Panc1 (cell line): ENCODE data around the gene CENPC.

Source experiments
- POLR2AphosphoS5 ChIP-seq: IDR thresholded peaks from 2 replicates; pipeline ENCODE4 v1.6.1; 2012; ENCODE audit warnings: mild to moderate bottlenecking, low read depth, low read length, moderate library complexity
- SIN3A ChIP-seq: IDR thresholded peaks from 2 replicates; pipeline ENCODE4 v1.6.1; 2012; ENCODE audit warnings: low read depth, mild to moderate bottlenecking, low read length, moderate library complexity, borderline replicate concordance; ENCODE audit not compliant: insufficient read depth
- TCF7L2 ChIP-seq: IDR thresholded peaks from 2 replicates; pipeline ENCODE4 v1.6.1; 2011; ENCODE audit warnings: mild to moderate bottlenecking, low read depth, low read length, inconsistent platforms
- TF ChIP-seq, protein P1 (sequence below): fragments of 450-650 bp; IDR thresholded peaks from 2 replicates; pipeline ENCODE4 v1.5.1; 2017; ENCODE audit warnings: mild to moderate bottlenecking
- TF ChIP-seq, protein P2 (sequence below), 2 experiments: IDR thresholded peaks; 2 replicates each; pipeline ENCODE4 v1.6.1; 2011 to 2012; ENCODE audit warnings: low read depth in 2 of 2, control low read depth in 1 of 2, low read length in 1 of 2, mild to moderate bottlenecking in 1 of 2, moderate library complexity in 1 of 2; ENCODE audit not compliant: insufficient read depth in 1 of 2

DNA sequence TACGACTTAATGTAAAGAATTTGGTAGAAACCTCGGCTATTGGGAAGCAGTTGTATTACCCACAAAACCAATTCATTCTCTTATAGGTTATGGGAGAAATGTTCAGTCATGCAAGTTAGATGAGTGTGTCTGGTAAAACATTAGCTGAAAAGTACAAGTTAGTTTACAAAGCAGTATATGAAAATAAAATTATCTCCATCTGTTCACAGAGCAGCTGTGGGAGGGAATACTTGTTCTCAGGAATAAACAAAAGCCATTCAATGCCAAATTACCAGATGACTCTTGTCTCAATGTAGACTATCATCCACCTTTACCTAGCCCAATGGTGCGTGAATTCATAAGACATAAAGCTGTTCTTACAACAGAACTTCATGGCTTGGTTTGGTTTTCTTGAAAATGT, 41.9 kb upstream of the CENPC start:
- TF ChIP-seq, protein P1, sequence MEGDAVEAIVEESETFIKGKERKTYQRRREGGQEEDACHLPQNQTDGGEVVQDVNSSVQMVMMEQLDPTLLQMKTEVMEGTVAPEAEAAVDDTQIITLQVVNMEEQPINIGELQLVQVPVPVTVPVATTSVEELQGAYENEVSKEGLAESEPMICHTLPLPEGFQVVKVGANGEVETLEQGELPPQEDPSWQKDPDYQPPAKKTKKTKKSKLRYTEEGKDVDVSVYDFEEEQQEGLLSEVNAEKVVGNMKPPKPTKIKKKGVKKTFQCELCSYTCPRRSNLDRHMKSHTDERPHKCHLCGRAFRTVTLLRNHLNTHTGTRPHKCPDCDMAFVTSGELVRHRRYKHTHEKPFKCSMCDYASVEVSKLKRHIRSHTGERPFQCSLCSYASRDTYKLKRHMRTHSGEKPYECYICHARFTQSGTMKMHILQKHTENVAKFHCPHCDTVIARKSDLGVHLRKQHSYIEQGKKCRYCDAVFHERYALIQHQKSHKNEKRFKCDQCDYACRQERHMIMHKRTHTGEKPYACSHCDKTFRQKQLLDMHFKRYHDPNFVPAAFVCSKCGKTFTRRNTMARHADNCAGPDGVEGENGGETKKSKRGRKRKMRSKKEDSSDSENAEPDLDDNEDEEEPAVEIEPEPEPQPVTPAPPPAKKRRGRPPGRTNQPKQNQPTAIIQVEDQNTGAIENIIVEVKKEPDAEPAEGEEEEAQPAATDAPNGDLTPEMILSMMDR, result no peak
- TF ChIP-seq POLR2AphosphoS5 (no peak), SIN3A (no peak), TCF7L2 (no peak)
- TF ChIP-seq, protein P2, sequence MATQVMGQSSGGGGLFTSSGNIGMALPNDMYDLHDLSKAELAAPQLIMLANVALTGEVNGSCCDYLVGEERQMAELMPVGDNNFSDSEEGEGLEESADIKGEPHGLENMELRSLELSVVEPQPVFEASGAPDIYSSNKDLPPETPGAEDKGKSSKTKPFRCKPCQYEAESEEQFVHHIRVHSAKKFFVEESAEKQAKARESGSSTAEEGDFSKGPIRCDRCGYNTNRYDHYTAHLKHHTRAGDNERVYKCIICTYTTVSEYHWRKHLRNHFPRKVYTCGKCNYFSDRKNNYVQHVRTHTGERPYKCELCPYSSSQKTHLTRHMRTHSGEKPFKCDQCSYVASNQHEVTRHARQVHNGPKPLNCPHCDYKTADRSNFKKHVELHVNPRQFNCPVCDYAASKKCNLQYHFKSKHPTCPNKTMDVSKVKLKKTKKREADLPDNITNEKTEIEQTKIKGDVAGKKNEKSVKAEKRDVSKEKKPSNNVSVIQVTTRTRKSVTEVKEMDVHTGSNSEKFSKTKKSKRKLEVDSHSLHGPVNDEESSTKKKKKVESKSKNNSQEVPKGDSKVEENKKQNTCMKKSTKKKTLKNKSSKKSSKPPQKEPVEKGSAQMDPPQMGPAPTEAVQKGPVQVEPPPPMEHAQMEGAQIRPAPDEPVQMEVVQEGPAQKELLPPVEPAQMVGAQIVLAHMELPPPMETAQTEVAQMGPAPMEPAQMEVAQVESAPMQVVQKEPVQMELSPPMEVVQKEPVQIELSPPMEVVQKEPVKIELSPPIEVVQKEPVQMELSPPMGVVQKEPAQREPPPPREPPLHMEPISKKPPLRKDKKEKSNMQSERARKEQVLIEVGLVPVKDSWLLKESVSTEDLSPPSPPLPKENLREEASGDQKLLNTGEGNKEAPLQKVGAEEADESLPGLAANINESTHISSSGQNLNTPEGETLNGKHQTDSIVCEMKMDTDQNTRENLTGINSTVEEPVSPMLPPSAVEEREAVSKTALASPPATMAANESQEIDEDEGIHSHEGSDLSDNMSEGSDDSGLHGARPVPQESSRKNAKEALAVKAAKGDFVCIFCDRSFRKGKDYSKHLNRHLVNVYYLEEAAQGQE (IDR thresholded peaks at IDR 0.05; ENCODE audit: insufficient read depth in 1 of 2, low read depth in 2 of 2, low read length in 1 of 2), result no peak
